ENCODE data around the gene NTPCR.
A peak's percentile ranks its signal among the peaks of the same experiment; 100 is the strongest.

Gene NTPCR

GRCh38 chr1:232974971-232975370 is 24.6 kb downstream of the NTPCR start:
- Mint-ChIP-seq H3K4me3 (no peak overlapping the region), H3K27me3 (ENCODE audit: low read depth, poor library complexity) (no peaks in the 10 kb centered on the region), H3K9me3 (peaks cover 43% of the 10 kb centered on the region), H3K27ac (no peak overlapping the region), H3K4me1 (peaks cover 31% of the 10 kb centered on the region), H3K36me3 (ENCODE audit: low read depth) (peaks cover 92% of the 10 kb centered on the region)
- no peak for DNase-seq
- no peak for TF ChIP-seq CTCF (IDR thresholded peaks at IDR 0.05)

DNA sequence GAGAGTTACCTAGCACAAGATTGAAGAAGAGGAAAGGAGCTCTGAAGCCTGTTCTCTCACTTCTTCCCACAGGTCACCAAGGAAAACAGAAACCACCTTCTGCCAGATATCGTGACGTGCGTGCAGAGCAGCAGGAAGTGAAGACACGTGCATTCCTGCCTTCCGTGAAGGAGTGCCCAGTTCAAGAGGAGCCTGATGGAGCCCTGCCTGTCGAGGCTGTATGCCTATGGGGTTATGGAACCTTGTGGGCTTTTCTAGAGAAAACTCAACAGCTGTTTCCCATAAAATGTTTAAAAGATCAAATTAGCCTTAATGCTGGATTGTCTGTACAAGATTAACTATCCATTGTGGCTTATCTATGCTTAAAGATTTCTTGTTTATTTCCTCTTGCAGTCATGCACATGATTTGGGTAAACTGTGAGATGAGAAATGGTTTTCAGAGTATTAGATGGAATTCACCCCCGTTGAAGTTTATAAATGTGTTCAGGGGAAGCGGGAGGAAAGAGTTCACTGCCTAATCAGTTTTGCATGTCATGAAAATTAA is 27.8 kb downstream of the NTPCR start:
- Mint-ChIP-seq H3K36me3 (ENCODE audit: low read depth) (peaks cover 62% of the 10 kb centered on the region), H3K4me3 (no peak overlapping the region), H3K27ac (peak overlapping the region; percentile 77), H3K9me3 (peaks cover 22% of the 10 kb centered on the region), H3K27me3 (ENCODE audit: low read depth, poor library complexity) (no peaks in the 10 kb centered on the region), H3K4me1 (peaks cover 55% of the 10 kb centered on the region)
- no peak for TF ChIP-seq CTCF (IDR thresholded peaks at IDR 0.05)
- DNase-seq, result no peak

GRCh38 chr1:232978815-232979214 is 28.4 kb downstream of the NTPCR start:
- Mint-ChIP-seq H3K4me3 (no peak overlapping the region), H3K4me1 (peaks cover 58% of the 10 kb centered on the region), H3K36me3 (ENCODE audit: low read depth) (peaks cover 58% of the 10 kb centered on the region), H3K9me3 (peaks cover 15% of the 10 kb centered on the region), H3K27ac (no peak overlapping the region), H3K27me3 (ENCODE audit: low read depth, poor library complexity) (no peaks in the 10 kb centered on the region)
- TF ChIP-seq CTCF (IDR thresholded peaks at IDR 0.05), result no peak
- DNase-seq, result no peak

GRCh38 chr1:232979558-232979957 is 29.1 kb downstream of the NTPCR start:
- Mint-ChIP-seq H3K27me3 (ENCODE audit: low read depth, poor library complexity) (no peaks in the 10 kb centered on the region), H3K9me3 (peaks cover 8% of the 10 kb centered on the region), H3K4me1 (peaks cover 63% of the 10 kb centered on the region), H3K36me3 (ENCODE audit: low read depth) (peaks cover 52% of the 10 kb centered on the region), H3K27ac (peak overlapping the region; percentile 72), H3K4me3 (no peak overlapping the region)
- TF ChIP-seq CTCF (IDR thresholded peaks at IDR 0.05), result no peak
- peak; percentile 51 for DNase-seq

DNA sequence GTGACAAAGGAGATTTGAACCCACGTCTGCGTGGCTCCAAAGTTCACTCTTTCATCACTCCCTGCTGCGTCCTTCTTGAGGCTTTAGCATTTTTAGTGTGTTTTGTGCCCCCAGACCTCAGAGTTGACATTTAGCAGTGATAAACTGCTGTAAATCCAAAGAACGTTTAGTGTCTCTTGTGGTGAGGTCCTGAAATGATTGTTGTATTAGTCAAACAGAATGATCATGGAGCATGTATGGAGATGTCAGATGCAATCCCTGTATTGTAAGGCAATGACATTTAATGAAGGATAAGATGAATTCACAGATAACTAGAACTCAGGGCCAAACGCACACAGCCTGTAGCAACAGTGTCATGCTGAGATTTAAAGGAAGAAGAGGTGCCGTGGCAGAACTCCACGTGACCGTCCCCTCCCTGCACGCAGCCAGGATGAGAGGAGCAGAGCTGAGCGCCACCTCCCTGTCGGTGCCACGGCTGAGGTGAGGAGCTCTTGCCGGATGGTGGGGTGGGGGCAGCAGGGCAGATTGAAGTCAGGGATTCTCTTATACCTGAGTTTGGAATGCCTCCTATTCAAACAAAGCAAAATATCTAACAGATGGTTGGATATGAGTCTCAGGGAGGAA is 30.1 kb downstream of the NTPCR start:
- peaks cover 43% of the 10 kb centered on the region for H3K36me3 Mint-ChIP-seq (ENCODE audit: low read depth)
- peak overlapping the region; percentile 19 for H3K4me3 Mint-ChIP-seq
- no peak for DNase-seq
- H3K4me1 Mint-ChIP-seq, result peaks cover 71% of the 10 kb centered on the region
- no peaks in the 10 kb centered on the region for H3K27me3 Mint-ChIP-seq (ENCODE audit: low read depth, poor library complexity)
- no peaks in the 10 kb centered on the region for H3K9me3 Mint-ChIP-seq
- H3K27ac Mint-ChIP-seq, result no peak overlapping the region
- TF ChIP-seq CTCF (IDR thresholded peaks at IDR 0.05), result no peak

GRCh38 chr1:232980986-232981560 is 30.7 kb downstream of the NTPCR start:
- peaks cover 71% of the 10 kb centered on the region for H3K4me1 Mint-ChIP-seq
- peaks cover 37% of the 10 kb centered on the region for H3K36me3 Mint-ChIP-seq (ENCODE audit: low read depth)
- H3K9me3 Mint-ChIP-seq, result no peaks in the 10 kb centered on the region
- H3K4me3 Mint-ChIP-seq, result no peak overlapping the region
- no peaks in the 10 kb centered on the region for H3K27me3 Mint-ChIP-seq (ENCODE audit: low read depth, poor library complexity)
- TF ChIP-seq CTCF (IDR thresholded peaks at IDR 0.05), result no peak
- no peak overlapping the region for H3K27ac Mint-ChIP-seq
- DNase-seq, result no peak
